Renal cortical epithelial cell (primary cell): Measurements from ENCODE around the gene KMT5C. TPM values are rescaled to one million over a fixed set of nuclear protein-coding genes. Genes with fewer than 3 reads are reported as not detected.

ENCODE experiments used
- DNase-seq: peaks from one replicate; pipeline ENCODE4 v3.0.0-alpha.2; 2011; ENCODE audit warnings: low read depth
- total RNA-seq: library from RNA; depleted of rRNA; stranded (reverse); fragments of >200 nt; gene quantifications from 2 replicates; pipeline ENCODE4 v1.2.3, GENCODE V29; 2014

KMT5C gene
- total RNA-seq, 1 donor from 2014 or later, result 10.4 TPM

DNA sequence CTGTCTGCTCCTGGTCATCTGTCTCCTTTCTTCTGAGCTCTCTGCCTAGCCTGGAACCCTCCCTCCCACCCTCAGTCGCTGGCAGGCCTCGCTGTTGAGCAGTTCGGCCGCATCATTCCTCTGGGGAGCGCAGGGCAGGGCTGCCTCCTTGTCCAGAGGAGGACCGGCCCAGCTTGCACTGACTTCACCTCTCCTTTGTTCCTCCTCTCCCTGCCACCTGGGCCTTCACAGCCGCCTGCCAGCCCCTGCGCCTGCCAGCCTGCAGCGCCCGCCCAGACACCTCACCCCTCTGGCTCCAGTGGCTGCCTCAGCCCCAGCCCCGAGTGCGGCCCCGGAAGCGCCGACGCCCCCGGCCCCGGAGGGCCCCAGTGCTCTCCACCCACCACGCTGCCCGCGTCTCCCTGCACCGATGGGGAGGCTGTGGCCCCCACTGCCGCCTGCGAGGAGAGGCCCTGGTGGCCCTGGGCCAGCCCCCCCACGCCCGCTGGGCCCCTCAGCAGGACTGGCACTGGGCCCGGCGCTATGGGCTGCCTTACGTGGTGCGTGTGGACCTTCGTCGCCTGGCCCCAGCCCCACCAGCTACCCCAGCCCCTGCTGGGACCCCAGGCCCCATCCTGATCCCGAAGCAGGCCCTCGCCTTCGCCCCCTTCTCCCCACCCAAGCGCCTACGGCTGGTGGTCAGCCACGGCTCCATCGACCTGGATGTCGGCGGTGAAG, 7.2 kb downstream of the KMT5C start:
- no peak for DNase-seq

DNA sequence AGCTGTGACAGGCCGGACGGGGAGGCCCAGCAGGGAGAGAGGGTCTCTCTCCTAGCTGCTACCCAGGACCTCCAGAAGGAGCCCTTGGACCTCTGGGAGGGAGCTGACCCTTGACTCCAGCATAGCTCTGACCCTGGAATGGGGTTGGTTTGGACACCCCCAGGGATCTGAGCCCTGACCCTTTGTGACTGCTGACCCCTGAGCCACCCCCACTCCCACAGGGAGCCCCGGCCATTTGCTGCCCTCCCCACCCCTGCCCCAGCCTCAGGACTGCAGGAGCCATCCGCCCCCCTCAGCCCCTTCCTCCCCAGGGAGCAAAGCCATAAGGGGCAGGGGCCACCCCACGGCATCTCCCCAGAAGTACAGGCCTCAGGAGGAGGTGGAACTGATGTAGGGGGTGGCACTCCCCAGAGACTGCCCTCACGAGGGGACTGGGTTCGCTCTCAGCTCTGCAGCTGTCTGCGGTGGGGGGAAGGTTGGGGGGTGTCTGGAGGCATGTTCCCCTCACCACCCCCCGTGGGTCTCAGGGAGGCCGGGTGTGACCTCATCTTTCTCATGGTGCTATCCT, 7.8 kb downstream of the KMT5C start:
- DNase-seq, result no peak

DNA sequence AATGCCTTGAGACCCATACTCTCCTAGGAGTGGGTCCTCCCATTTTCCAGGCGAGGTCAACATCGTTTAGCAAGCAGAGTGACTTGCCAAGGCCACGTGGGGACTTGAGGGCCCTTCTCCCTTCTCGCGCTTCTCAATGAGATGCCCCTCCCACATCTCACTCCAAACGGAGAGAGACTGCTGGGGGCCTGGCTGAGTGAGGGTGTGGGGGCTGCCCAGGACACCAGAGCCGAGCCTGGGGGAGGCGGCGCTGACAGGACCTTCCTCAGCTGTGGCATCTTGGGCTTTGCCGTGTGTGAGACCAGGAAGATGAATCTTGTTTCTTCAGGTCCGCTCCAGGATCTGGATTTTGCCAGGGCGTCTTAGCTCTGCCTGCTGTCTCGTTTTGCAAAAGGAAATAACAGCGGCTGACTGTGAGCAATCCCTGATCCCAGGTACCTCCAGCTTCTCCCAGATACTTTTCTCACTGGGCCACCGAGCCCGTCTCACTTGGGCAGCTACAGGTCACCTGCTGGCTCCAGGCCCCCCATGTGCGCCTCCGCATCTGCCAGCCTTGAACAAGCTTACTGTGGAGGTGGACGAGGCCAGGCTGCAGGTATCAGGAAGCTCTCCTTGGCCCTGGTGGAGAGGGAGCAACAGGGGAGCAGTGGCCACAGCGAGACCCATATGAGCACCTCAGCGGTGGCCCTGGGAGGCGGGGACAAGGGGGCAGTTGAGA, 8.8 kb downstream of the KMT5C start:
- no peak for DNase-seq

DNA sequence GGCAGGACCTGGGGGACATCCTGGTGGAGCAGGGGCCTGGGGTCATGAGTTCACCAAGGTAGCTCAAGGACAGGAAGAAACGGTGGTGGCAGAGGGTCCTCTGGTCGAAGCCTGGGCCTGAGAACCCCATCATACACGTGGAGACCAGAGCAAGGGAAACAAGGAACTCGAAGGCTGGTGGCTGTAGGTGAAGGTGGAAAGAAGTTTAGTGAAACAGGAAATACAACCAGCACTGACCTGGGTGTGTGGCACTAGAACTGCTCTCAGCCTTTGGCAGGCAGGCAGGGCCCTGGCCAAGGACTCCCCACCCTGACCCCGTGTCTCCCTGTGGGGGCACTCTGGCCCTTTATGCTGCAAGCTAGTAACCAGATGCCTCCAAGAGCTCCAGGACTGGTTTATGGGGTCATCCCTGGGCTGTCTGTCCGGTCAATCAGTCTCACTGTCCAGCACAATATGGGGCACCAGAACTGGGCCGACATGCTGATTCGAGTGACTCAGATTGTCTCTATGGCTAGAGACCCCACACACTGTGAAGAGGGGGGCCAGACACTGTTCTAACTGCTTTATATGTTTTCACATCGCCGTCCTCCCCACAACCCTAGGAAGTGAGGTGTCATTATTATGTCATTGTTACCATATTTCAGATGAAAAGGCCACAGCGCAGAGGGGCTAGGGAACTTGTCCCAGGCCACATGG, 11.1 kb downstream of the KMT5C start:
- no peak for DNase-seq

DNA sequence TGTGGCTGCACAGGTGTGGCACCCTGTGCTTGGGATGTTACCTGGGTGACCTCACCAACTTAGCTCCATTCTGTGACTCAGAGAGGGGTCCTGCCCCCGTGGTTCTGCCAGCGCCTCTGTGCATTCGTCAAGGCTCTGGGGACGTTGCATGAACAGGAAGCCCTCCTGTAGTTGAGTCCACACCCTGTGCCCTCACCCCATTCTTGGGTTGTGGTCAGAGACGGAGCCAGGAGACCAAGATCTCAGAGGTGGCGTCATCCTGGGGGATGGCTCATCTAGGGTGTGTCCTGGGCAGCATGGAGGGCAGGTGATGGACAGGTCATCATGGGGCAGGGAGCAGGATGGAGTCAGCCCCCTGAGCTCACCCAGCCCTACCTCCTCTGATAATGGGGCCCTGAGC, 12.4 kb downstream of the KMT5C start:
- DNase-seq, result no peak

DNA sequence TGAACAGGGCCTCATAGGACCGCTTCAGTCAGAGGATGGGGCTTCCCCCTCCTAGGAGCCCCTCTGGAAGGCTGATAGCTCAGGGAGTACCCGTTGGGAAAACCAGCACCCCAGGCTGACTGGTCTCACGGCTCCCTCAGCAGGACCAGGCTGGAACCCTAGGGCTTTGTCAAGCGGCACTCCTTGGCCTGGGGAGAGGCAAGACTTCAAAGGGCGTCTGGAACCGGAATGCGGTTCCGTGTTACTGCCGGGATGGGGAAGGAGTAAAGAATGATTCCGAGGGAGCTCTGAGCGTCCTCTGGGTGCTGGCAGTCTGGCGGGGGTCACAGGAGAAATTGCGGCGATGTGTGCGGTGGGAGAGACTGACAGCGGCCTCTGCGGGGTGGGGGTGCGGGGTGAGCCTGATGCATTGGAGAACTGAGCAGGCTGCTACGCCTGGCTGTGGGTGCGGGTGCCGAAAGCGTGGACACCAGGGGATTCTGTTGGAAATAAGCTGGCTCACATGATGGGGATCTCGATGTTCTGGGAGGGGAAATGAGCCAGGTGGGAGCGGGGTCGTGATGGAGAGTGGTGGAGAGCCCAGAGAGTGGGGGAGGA, 13.0 kb downstream of the KMT5C start:
- DNase-seq, result no peak

DNA sequence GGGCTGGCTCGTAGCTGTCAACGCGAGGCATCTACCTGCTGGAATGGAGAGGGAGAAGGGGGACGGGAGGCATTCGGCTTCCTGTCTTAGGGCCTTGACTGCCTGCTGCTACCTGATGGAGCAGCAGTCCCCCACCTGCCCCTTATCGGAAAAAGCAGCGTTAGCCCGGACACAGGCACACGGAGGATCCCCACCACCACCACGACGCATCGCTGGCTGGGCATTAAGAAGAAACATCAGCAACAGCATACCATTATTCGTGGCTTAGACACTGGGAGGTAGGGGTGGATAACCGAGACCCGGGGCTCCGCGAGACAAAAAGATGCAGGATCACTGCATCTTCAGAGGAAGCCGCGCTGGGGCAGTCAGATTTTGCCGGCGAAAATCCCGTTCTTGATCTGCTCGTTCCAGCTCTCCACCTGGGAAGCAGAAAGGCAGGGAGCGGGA, 13.7 kb downstream of the KMT5C start:
- no peak for DNase-seq

DNA sequence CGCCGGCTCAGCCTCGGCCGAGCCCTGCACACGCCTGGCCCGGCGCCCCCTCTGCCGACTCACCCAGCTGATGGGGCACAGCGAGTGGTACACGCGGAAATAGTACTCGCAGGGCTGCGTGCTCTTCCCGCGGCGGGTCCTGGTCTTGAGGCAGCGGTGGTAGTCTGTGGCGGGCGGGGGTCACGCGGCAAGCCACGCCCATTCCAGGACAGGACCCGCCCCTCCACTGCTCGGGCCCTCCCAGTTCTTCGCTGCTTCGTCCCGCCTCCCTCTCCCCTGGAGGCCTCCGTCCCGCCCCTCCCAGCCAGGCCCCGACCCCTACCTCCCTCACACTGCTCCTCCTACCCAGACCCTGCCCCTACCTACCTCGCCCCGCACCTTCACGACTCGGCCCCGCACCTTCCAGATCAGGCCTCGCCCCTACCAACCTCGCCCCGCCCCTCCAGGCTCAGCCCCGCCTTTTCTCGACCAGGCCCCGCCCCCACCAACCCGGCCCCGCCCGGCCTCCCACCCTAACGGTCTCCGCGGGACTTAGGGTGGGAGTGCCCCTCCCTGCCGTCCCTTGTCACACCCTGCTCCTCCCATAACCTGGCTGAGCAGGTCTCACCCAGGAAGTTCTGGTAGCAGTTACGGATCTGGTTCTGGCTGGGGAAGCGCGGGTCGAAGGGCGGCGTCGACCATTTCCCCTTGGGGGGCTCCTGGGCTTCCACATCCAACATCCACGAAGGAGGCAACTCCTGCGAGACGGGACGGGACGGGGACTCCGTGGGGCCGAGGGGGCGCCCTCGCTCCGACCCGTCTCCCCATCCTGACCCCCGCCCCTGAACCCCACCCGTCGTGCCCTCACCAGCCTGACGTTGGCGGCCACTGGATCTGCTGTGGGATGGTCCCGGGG, 14.4 kb downstream of the KMT5C start:
- no peak for DNase-seq

DNA sequence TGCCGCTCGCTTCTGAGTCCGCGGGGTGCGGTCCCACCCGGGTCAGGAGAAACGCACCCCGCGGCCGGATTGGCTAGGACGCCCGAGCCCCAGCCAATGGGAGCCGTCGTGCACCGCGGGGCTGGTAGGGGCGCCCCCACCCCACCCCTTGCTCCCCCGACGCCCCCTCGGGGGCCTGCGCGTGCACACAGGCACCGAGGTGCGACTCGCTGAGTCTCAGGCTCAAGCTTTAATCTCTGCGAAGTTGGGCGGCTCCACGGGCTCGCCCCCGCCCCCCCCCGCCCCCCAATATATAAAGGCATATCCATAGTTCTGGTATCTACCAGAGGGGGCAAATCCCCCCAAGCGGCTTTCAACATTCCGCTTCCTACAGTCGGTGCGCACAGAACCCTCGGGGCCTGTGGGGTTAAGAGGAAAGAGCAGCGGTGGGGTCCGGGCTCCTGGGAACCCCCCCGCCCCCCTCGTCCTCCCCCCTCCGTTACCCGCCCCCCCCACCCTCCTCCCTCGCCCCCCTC, 15.1 kb downstream of the KMT5C start, which contains the start of gene COX6B2:
Gene COX6B2, minus strand, starts transcription at position 22 of the 515 bp plus-strand sequence. CDS start 198 bp downstream, outside the sequence.
- no peak for DNase-seq

DNA sequence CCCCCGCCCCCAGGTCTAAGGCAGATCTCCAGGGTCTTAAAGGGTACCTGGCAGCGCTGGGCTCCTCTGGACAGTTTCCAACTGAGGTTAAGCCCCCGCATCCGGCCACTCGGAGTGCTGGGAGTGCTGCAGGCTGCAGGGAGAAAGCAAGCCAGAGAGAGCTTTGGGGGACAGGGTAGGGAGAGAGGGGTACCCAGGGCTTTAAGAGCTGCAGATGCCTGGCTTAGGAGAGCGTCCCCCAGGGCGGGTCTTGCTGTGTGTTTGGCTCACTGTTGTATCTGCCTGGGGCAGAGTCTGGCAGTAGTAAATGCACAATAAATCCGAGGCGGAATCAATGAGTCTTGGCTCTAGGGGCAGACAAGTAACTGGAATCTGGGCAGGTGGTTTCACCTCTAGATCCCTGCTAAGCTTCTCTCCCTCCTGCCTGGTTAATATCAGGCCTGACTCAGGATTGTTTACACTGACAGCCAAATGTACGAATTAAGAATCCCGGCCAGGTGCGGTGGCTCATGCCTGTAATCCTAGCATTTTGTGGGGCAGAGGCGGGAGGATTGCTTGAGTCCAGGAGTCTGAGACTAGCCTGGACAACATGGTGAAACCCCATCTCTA, 15.6 kb downstream of the KMT5C start:
- DNase-seq, result no peak

DNA sequence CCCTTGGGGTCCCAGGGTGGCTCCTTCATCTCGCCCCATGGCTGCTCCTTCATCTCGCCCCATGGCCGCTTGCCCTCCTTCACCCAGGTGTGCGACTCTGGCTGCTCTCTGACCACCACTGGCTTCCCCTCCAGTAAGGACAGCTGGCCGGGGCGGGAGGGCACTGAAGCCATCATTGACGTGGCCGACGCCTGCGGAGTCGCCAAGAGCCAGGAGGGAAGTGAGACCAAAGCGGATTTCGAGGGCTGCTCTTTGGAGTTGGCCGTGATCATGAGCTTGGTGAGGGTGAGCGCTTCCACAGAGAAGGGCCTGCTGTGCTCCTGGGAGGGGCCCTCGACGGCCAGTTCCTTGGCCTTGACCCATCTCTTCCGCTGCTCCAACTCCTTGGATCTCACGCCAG, 18.8 kb downstream of the KMT5C start:
- DNase-seq, result no peak

DNA sequence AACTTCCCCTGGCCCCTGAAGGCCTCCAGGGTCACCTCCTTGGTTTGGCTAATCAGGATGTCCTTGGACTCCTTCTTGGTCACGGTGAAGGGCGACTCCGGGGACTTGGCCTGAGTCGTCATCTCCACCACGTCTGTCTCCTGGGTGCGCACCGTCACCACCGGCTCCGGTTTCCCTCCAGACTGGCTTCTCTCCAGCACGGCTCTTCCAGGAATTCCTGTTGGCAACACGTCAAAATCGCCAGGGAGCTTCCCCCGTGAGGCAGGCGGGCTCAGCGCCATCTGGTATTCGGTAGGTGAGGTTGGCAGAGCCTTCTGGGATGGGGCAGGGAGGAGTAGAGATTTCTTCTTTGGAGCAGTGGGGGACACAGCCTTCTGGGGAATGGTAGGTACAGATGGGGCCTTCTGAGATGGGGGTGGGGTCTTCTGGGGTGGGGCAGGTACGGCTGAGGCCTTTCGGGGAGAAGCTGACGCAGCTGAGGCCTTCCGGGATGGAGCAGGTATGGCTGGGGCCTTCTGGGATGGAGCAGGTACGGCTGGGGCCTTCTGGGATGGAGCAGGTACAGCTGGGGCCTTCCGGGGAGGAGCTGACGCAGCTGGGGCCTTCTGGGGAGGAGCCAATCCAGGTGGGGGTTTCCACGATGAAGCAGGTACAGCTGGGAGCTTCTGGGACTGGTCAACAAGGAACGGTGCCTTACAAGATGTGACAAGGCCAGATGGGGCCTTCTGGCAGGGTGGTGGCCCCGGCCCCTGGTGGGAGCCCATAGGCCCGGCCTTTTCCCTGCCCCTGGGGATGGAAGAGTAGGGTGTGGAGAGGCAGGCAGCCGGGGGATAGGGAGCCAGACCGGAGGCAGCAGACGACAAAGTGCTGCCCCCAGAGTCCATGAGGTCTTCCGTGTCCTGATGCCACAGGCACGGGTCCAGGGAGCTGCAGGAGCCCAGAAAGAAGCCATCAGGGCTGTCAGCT, 19.6 kb downstream of the KMT5C start:
- DNase-seq, result no peak

DNA sequence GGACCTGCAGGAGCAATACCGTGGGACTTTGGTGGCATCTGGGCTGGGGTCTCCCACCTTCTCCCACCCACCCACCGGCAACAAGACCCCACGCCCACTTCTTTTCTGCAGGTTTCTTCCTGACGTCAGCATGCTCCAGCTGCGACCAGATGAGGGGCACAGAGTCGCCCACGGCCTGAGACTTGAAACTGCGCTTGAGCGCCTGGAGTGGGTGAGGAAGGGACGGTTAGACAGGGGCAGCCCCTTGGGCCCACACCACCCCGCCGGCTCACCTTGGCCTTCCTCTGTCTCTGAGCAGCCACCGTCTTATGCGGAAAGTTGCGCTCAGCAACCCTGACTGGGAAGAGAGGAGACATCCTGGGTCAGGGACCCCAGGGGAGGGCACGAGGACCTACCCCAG, 21.2 kb downstream of the KMT5C start:
- DNase-seq, result no peak

DNA sequence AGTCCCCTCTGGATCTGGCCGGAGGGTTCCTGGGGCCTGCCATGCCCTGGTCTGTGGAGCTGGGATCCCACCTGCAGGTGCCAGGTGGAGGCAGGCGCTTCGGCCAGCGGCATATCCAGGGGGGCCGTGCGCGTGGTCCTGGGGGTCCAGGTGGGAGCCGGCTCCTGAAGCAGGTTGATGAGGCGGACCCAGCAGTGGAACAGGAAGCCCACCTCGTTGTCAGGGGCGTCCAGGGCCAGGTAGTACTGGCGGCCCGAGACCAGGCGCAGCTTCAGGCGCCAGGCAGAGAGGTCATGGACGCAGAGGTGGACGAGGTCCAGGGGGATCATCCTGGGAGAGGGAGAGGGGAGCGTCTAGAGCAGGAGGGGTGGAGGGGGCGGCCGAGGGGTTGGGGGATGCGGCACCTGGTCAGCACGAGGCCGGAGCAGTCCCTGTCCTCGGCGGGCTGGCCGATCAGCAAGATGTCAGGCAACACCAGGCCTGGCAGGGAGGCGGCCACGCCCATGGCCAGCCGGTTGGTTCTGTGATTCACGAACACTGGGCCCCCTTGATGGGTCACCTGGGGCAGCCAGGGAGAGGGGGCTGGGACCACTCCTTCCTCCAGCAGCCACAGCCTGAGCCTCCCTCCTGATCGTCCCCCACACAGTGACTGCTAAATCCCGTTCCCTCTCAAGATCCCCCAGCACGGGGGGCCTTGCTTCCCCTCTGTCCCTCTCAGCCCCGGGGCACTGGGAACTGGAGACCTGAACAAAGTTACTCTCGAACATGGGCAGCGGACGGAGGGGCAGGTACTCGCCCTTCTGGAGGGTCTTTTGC, 22.7 kb downstream of the KMT5C start:
- no peak for DNase-seq

DNA sequence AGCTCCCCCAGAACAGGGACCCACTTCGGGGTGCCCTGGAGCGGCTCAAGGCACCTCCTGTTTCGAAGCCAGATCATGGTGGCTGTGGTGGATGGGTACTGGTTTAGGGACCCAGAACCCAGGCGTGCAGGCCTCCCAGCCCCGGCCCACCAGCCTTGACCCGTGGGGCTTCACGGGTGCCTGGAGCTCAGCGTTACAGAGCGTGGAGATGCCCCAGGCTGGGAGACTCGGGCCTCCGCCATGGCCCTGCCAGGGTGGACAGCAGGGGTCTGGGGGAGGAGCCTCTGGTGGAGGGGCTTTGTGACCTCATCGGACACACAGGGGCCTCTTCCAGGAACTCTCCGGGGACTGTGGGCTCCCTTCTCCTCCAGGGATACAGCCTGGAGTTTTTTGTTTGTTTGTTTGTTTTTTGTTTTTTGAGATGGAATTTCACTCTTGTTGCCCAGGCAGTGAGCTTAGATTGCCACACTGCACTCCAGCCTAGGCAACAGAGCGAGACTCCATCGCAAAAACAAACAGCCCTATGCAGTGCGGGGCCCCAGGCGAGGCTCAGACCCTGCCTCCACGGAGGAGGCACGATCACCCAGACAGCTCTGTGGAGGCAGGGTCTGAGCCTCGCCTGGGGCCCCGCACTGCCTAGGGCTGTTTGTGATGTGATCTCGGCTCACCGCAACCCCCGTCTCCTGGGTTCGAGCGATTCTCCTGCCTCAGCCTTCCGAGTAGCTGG, 23.5 kb downstream of the KMT5C start, which contains the start of gene GARIN5B:
Gene GARIN5B, minus strand, starts transcription at position 271 of the 727 bp plus-strand sequence. Its CDS starts 194 bp downstream, at position 77.
- no peak for DNase-seq

DNA sequence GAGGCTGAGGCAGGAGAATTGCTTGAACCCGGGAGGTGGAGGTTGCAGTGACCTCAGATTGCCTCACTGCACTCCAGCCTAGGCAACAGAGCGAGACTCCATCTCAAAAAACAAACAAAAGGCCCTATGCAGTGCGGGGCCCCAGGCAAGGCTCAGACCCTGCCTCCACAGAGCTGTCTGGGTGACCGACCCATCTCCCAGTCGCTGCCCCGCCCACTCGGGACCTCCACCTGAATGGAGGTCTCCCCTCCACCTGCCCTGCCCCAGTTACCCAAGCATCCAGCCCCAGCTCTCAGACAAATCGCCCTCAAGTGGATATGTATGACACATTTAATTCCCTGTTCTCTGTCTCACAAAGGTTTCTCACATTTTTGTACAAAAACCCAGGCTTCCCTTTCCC, 25.6 kb downstream of the KMT5C start:
- DNase-seq, result no peak

DNA sequence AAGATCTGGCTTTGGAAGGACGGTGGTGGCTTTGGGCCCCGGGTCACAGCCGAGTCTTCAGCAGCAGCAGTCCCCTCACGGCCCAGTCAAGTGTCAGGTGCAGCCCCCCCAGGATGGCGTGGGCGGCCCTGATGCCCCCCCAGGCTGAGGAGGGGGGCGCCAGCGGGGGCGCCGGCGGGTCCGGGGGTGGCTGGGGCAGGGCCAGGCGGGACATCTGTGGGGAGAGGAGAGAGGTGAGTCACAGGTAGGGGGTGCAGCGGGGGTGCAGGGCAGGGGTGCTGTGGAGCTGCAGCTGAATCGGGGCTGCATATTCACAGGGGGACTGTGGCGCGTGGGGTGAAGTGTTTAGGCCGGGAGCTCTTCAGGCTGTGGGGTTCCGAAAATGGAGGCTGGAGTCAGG, 26.3 kb downstream of the KMT5C start:
- no peak for DNase-seq
